ENCODE results near the gene KLHL24. TPM values are rescaled to one million over a fixed set of nuclear protein-coding genes. Genes with fewer than 3 reads are reported as not detected.

The KLHL24 gene
- total RNA-seq, 2 donors from 2014 or later = 135 to 210 TPM

GRCh38 chr3:183725387-183725786, 90.0 kb downstream of the KLHL24 start:
- H3K9me3 ChIP-seq = no peaks in the 10 kb centered on the region
- peaks cover 57% of the 10 kb centered on the region for H3K36me3 ChIP-seq
- DNase-seq (ENCODE audit: low spot score) = no peak
- TF ChIP-seq CTCF (IDR thresholded peaks at IDR 0.05) = no peak
- no peaks in the 10 kb centered on the region for H3K27me3 ChIP-seq
- no peaks in the 10 kb centered on the region for H3K4me1 ChIP-seq
- H3K4me3 ChIP-seq = no peak overlapping the region
- no peak overlapping the region for H3K27ac ChIP-seq

GRCh38 chr3:183728204-183728603, 92.8 kb downstream of the KLHL24 start:
- peaks cover 58% of the 10 kb centered on the region for H3K36me3 ChIP-seq

GRCh38 chr3:183730361-183730760, 94.9 kb downstream of the KLHL24 start:
- H3K36me3 ChIP-seq = peaks cover 48% of the 10 kb centered on the region

More at GRCh38 chr3:183728204-183728603, 92.8 kb downstream of the KLHL24 start:
- H3K27ac ChIP-seq = no peak overlapping the region
- no peak for DNase-seq (ENCODE audit: low spot score)
- TF ChIP-seq CTCF (IDR thresholded peaks at IDR 0.05) = no peak
- no peaks in the 10 kb centered on the region for H3K9me3 ChIP-seq
- H3K4me1 ChIP-seq = no peaks in the 10 kb centered on the region
- no peaks in the 10 kb centered on the region for H3K27me3 ChIP-seq
- no peak overlapping the region for H3K4me3 ChIP-seq

GRCh38 chr3:183731611-183732010, 96.2 kb downstream of the KLHL24 start:
- H3K36me3 ChIP-seq = peaks cover 44% of the 10 kb centered on the region
- H3K4me3 ChIP-seq = no peak overlapping the region
- no peaks in the 10 kb centered on the region for H3K9me3 ChIP-seq
- H3K27ac ChIP-seq = no peak overlapping the region
- no peaks in the 10 kb centered on the region for H3K4me1 ChIP-seq
- no peak for DNase-seq (ENCODE audit: low spot score)
- TF ChIP-seq CTCF (IDR thresholded peaks at IDR 0.05) = no peak
- H3K27me3 ChIP-seq = no peaks in the 10 kb centered on the region

More at GRCh38 chr3:183730361-183730760, 94.9 kb downstream of the KLHL24 start:
- H3K27me3 ChIP-seq = no peaks in the 10 kb centered on the region
- H3K4me1 ChIP-seq = no peaks in the 10 kb centered on the region
- no peak overlapping the region for H3K27ac ChIP-seq
- no peak for TF ChIP-seq CTCF (IDR thresholded peaks at IDR 0.05)
- H3K9me3 ChIP-seq = no peaks in the 10 kb centered on the region
- DNase-seq (ENCODE audit: low spot score) = no peak
- H3K4me3 ChIP-seq = no peak overlapping the region

- peaks cover 42% of the 10 kb centered on the region for H3K36me3 ChIP-seq
- H3K4me3 ChIP-seq = no peak overlapping the region
- H3K27me3 ChIP-seq = no peaks in the 10 kb centered on the region
- TF ChIP-seq CTCF (IDR thresholded peaks at IDR 0.05) = no peak
- H3K27ac ChIP-seq = no peak overlapping the region
- no peaks in the 10 kb centered on the region for H3K4me1 ChIP-seq
- H3K9me3 ChIP-seq = no peaks in the 10 kb centered on the region
- DNase-seq (ENCODE audit: low spot score) = no peak
Measured at GRCh38 chr3:183733553-183733952, 98.1 kb downstream of the KLHL24 start.

Other genes starting within 250 kb of the KLHL24 start
- gene MCF2L2, start 207.0 kb upstream of the KLHL24 start, total RNA-seq = under 1 TPM in 1 of 2 donors, not detected in 1; 0.08 TPM
- 1 to 10 TPM in 1 of 2 donors, under 1 TPM in 1; 0.41 to 1.4 TPM for gene KLHL6, start 79.9 kb upstream of the KLHL24 start, total RNA-seq
- 10 to 100 TPM in 1 of 2 donors, 1 to 10 TPM in 1; 9.2 to 12.6 TPM for gene YEATS2, start 62.2 kb downstream of the KLHL24 start, total RNA-seq
- 1 to 10 TPM in 1 of 2 donors, under 1 TPM in 1; 0.79 to 9.6 TPM for gene MAP6D1, start 190.0 kb downstream of the KLHL24 start, total RNA-seq
- 10 to 100 TPM; 34.1 to 58.3 TPM for gene PARL, start 249.3 kb downstream of the KLHL24 start, total RNA-seq